Measurements from ENCODE around the gene RBAK. TPM values are rescaled to one million over a fixed set of nuclear protein-coding genes. Genes with fewer than 3 reads are reported as not detected.

Gene RBAK
- 14.3 and 15.3 TPM in 2 replicates for total RNA-seq

DNA sequence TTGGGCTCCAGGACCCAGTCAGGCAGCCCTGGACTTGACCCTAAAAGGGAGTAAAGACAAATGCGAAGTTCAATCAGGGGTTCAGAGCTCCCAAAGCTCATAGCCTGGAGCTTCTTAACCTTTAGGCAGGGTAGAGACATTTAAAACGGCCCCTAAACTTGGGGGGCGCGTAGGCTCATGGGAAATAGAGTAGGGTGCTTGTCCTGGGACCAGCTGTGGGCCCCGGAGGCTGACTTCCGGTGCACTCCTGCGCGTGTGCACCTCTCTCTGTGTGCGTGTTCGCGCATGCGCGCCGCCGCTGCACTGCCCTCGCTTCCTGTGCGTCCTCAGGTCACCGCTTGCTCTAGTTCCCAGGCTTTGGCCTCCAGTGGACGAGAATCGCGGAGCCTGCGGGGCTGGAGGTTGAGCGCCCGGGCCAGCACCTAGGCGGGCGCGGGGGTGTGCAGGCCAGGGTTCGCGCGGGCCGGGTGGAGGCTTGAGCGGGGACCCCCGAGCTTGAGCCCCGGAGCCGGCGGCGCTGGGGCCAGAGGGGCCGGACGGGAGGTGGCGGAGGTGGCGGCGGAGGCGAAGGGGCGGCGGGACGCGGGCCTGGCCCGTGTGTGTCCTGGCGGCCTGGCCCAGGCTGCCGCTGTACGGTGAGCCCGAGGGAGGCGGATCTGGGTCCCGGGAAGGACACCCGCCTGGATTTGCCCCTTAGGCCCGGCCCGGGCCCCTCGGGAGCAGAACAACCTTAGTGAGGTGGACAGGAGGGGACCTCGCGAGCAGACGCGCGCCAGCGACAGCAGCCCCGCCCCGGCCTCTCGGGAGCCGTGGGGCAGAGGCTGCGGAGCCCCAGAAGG, at the start of gene RBAK:
RBAK (plus strand) TSS at position 303 of the 839 bp plus-strand sequence. CDS start 2,217 bp downstream, outside the sequence.

Small RNA genes within 50 kb of the gene (small RNA-seq; reads per million reads assigned to genes)
- gene AC092032.1 = not detected

Other genes starting within 250 kb of the RBAK start
- gene PAPOLB, start 183.8 kb upstream of the RBAK start, total RNA-seq = 0.22 and 0.27 TPM in 2 replicates
- 0.80 and 2.0 TPM in 2 replicates for gene RADIL, start 162.1 kb upstream of the RBAK start, total RNA-seq
- gene MMD2, start 86.7 kb upstream of the RBAK start, total RNA-seq = not detected in 2 replicates
- gene WIPI2, start 144.4 kb downstream of the RBAK start, total RNA-seq = 64.0 and 73.3 TPM in 2 replicates
- gene SLC29A4, start 237.1 kb downstream of the RBAK start, total RNA-seq = 1.5 and 1.9 TPM in 2 replicates